Endodermal cell (in vitro differentiated cells): Measurements from ENCODE around the gene CAMTA1. TPM values are rescaled to one million over a fixed set of nuclear protein-coding genes. Genes with fewer than 3 reads are reported as not detected.

Experiments
- DNase-seq: peaks from one replicate; pipeline ENCODE4 v3.0.0-alpha.2; 2017
- H3K27ac ChIP-seq: 2 replicates; pipeline ENCODE4 v1.5.1; 2013; ENCODE audit warnings: mild to moderate bottlenecking, low read depth, low read length, moderate library complexity
- H3K27me3 ChIP-seq: 2 replicates; pipeline ENCODE4 v1.6.1; 2013; ENCODE audit warnings: mild to moderate bottlenecking, low read length, moderate library complexity; ENCODE audit not compliant: insufficient read depth, control insufficient read depth, poor library complexity, severe bottlenecking
- H3K36me3 ChIP-seq: 2 replicates; pipeline ENCODE4 v1.7.0; 2013; ENCODE audit warnings: mild to moderate bottlenecking, low read length, moderate library complexity; ENCODE audit not compliant: control insufficient read depth, insufficient read depth
- H3K4me1 ChIP-seq: one replicate; pipeline ENCODE4 v1.7.0; 2013; ENCODE audit warnings: low read length; ENCODE audit not compliant: control insufficient read depth, insufficient read depth
- H3K4me3 ChIP-seq: 2 replicates; pipeline ENCODE4 v1.5.1; 2013; ENCODE audit warnings: mild to moderate bottlenecking, low read length, moderate library complexity
- H3K9ac ChIP-seq: 2 replicates; pipeline ENCODE4 v1.6.1; 2013; ENCODE audit warnings: mild to moderate bottlenecking, low read length, moderate library complexity; ENCODE audit not compliant: poor library complexity, severe bottlenecking; ENCODE audit errors: extremely low read depth
- H3K9me3 ChIP-seq: 2 replicates; pipeline ENCODE4 v1.6.1; 2013; ENCODE audit warnings: mild to moderate bottlenecking, low read length, moderate library complexity; ENCODE audit not compliant: control insufficient read depth
- H3K27ac Mint-ChIP-seq: 2 replicates; pipeline ENCODE4 v1.8.0; 2020; ENCODE audit warnings: mixed read lengths
- H3K27me3 Mint-ChIP-seq: 2 replicates; pipeline ENCODE4 v1.8.0; 2021; ENCODE audit warnings: mild to moderate bottlenecking, mixed read lengths; ENCODE audit not compliant: insufficient read depth
- H3K36me3 Mint-ChIP-seq: 2 replicates; pipeline ENCODE4 v1.8.0; 2020; ENCODE audit warnings: low read depth, mixed read lengths
- H3K4me1 Mint-ChIP-seq: 2 replicates; pipeline ENCODE4 v1.8.0; 2020; ENCODE audit warnings: mixed read lengths
- H3K4me3 Mint-ChIP-seq: 2 replicates; pipeline ENCODE4 v1.8.0; 2020; ENCODE audit warnings: mild to moderate bottlenecking, moderate library complexity, mixed read lengths
- H3K9me3 Mint-ChIP-seq: 2 replicates; pipeline ENCODE4 v1.8.0; 2020; ENCODE audit warnings: mild to moderate bottlenecking, mixed read lengths
- WGBS, 2 experiments: methylation state at CpG; one replicate each; pipeline versions ENCODE4 v1.1.5 to v1.1.7; 2013; ENCODE audit warnings: missing lambda C conversion rate in 2 of 2, mixed read lengths in 1 of 2; ENCODE audit not compliant: insufficient coverage in 1 of 2, insufficient read length in 1 of 2; 5-methylcytosine and 5-hydroxymethylcytosine counted together
- total RNA-seq, 2 donors: library from RNA; stranded (reverse); fragmentation: NEBNext Ultra II Directional in 1 of 2; extraction: Animal tissue kit (Norgen Biotek cat#: 25700) in 1 of 2; gene quantifications; 2 replicates in 1 of 2; 3 replicates in 1 of 2; pipeline ENCODE4 v1.2.1, GENCODE V29; 2021
- TF ChIP-seq, protein P1 (sequence below): fragments of 200-600 bp; sonication (generic); conservative IDR thresholded peaks from 2 replicates; pipeline ENCODE4 v1.5.0; 2021; ENCODE audit warnings: antibody characterized with exemption, mild to moderate bottlenecking

The CAMTA1 gene
- total RNA-seq, 2 donors from 2014 or later: 123 to 137 TPM

DNA sequence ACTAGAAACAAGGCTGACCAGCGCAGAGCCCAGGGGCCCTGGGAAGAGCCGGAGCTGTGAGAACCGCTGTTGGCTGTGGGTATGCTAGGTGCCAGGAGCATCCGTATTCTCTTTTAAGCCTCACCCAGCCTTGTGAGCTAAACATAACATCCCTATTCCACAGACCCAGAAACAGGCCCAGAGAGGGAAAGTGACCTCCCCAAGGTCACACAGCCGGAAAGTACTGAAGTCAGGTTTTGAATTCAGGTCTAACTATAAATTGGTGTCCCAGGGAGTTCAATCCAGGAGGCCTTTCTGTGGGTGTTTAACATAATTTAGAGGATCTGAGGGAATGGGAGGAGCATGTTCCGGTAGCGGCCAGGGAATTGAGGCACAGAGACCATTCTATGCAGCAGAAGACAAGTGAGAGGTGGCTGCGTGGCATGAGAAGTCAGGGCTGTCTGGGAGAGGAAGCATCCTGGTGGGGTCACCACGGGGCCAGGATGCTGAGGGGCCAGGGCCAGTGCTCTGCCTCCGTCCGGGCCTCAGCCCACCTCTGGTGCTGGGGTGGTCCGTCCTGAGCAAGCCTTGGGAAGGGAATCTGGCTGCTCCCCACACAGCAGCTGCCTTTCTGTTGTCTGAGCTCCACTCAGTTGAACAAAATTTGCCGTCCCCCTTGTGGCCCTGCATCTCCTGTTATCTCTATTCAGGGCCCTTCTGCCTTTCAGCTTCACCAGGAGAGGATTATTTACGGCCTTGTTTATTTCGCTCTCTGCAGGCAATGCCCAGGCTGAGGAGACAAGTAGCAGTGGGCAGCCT, 647.0 kb downstream of the CAMTA1 start:
- DNase-seq: no peak
- WGBS, 2 experiments: 91% methylated on average over 11 to 15 of the region's 15 CpGs
- H3K9me3 ChIP-seq: peaks cover 6% of the 10 kb centered on the region
- H3K36me3 Mint-ChIP-seq: no peaks in the 10 kb centered on the region
- H3K27ac ChIP-seq: no peak overlapping the region
- H3K27me3 ChIP-seq: no peaks in the 10 kb centered on the region
- no peaks in the 10 kb centered on the region for H3K4me1 ChIP-seq
- H3K27me3 Mint-ChIP-seq: peaks cover 2% of the 10 kb centered on the region
- H3K36me3 ChIP-seq: no peaks in the 10 kb centered on the region
- H3K4me3 Mint-ChIP-seq: no peak overlapping the region
- TF ChIP-seq, protein P1, sequence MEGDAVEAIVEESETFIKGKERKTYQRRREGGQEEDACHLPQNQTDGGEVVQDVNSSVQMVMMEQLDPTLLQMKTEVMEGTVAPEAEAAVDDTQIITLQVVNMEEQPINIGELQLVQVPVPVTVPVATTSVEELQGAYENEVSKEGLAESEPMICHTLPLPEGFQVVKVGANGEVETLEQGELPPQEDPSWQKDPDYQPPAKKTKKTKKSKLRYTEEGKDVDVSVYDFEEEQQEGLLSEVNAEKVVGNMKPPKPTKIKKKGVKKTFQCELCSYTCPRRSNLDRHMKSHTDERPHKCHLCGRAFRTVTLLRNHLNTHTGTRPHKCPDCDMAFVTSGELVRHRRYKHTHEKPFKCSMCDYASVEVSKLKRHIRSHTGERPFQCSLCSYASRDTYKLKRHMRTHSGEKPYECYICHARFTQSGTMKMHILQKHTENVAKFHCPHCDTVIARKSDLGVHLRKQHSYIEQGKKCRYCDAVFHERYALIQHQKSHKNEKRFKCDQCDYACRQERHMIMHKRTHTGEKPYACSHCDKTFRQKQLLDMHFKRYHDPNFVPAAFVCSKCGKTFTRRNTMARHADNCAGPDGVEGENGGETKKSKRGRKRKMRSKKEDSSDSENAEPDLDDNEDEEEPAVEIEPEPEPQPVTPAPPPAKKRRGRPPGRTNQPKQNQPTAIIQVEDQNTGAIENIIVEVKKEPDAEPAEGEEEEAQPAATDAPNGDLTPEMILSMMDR: no peak
- H3K27ac Mint-ChIP-seq: no peak overlapping the region
- no peaks in the 10 kb centered on the region for H3K4me1 Mint-ChIP-seq
- no peak overlapping the region for H3K9ac ChIP-seq
- no peak overlapping the region for H3K4me3 ChIP-seq
- H3K9me3 Mint-ChIP-seq: peaks cover 8% of the 10 kb centered on the region

DNA sequence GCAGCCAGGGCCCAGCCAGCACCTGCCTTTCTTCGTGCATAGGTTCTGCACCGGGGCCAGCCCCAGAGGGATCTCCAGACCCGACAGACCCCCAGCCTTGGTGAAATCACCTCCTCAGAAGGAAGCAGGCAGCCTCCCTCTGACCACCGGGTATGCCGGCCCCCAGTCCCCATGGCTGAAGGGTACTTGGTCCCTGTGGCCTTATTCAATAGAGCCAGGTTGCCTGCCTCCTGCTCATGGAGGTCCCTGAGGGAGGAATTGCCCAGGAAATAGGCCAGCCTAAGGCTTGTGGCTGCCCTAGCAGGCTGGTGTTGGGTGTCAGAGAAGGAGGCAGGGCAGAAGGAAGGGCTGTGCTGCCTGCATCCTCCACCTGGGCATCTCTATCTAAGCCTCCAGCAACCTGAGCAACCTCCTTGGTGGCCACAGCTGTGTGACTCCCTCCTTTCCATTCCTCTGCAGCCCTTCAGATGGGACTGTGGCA, 647.7 kb downstream of the CAMTA1 start:
- Mint-ChIP-seq H3K4me1 (no peaks in the 10 kb centered on the region), H3K27ac (no peak overlapping the region), H3K36me3 (no peaks in the 10 kb centered on the region), H3K9me3 (peaks cover 8% of the 10 kb centered on the region), H3K4me3 (no peak overlapping the region), H3K27me3 (peaks cover 2% of the 10 kb centered on the region)
- H3K9ac ChIP-seq: no peak overlapping the region
- no peaks in the 10 kb centered on the region for H3K4me1 ChIP-seq
- TF ChIP-seq, protein P1: no peak
- H3K27me3 ChIP-seq: no peaks in the 10 kb centered on the region
- no peak overlapping the region for H3K4me3 ChIP-seq
- H3K36me3 ChIP-seq: no peaks in the 10 kb centered on the region
- whole genome bisulfite sequencing, 2 experiments: 91 to 100% methylated on average over 2 to 5 of the region's 5 CpGs
- H3K9me3 ChIP-seq: peaks cover 6% of the 10 kb centered on the region
- no peak for DNase-seq
- H3K27ac ChIP-seq: no peak overlapping the region

DNA sequence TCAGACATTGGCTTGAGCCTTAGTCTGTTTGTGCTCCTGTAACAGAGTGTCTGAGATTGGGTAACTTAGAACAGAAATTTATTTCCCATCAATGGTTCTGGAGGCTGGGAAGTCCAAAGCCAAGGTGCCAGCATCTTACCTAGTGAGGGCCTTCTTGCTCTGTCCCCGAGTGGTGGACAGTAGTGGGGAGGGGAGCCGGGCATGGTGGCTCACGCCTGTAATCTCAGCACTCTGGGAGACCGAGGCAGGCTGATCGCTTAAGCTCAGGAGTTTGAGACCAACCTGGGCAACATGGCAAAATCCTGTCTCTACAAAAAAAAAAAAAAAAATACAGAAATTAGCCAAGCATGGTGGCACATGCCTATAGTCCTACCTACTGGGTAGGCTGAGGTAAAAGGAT, 649.3 kb downstream of the CAMTA1 start:
- Histone ChIP-seq H3K9me3 (peaks cover 6% of the 10 kb centered on the region), H3K4me3 (no peak overlapping the region), H3K27ac (no peak overlapping the region), H3K27me3 (no peaks in the 10 kb centered on the region), H3K4me1 (no peaks in the 10 kb centered on the region), H3K9ac (no peak overlapping the region), H3K36me3 (no peaks in the 10 kb centered on the region)
- no peak for DNase-seq
- H3K4me1 Mint-ChIP-seq: no peaks in the 10 kb centered on the region
- no peak overlapping the region for H3K27ac Mint-ChIP-seq
- no peak overlapping the region for H3K4me3 Mint-ChIP-seq
- TF ChIP-seq, protein P1: no peak
- peaks cover 4% of the 10 kb centered on the region for H3K27me3 Mint-ChIP-seq
- H3K9me3 Mint-ChIP-seq: peaks cover 8% of the 10 kb centered on the region
- 96% methylated on average over 5 of the region's 5 CpGs; no CpG with 5 or more reads in 1 of the 2 experiments for WGBS, 2 experiments
- no peaks in the 10 kb centered on the region for H3K36me3 Mint-ChIP-seq
